ENCODE data around the gene CGA.

DNA sequence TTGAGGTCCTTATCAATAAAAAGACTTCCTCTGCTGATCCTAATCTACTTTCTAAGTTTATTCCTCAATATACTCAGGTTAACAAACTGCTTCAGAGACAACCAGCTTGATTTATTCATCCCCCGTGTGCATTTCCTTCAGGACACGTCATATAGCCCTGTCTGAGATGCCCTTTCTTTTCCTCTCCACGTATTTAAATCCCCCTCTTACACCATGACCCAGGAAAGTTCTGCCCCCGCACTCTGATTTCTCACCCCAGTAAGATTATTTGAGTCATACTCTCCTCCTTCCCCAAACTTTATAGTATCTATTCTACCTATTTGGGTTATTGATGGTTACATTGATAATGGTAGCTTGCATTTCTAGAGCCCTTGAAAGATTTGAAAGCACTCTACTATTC is 9.8 kb upstream of the CGA start:
- TF ChIP-seq, protein P1, sequence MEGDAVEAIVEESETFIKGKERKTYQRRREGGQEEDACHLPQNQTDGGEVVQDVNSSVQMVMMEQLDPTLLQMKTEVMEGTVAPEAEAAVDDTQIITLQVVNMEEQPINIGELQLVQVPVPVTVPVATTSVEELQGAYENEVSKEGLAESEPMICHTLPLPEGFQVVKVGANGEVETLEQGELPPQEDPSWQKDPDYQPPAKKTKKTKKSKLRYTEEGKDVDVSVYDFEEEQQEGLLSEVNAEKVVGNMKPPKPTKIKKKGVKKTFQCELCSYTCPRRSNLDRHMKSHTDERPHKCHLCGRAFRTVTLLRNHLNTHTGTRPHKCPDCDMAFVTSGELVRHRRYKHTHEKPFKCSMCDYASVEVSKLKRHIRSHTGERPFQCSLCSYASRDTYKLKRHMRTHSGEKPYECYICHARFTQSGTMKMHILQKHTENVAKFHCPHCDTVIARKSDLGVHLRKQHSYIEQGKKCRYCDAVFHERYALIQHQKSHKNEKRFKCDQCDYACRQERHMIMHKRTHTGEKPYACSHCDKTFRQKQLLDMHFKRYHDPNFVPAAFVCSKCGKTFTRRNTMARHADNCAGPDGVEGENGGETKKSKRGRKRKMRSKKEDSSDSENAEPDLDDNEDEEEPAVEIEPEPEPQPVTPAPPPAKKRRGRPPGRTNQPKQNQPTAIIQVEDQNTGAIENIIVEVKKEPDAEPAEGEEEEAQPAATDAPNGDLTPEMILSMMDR (IDR thresholded peaks at IDR 0.05) = no peak
- TF ChIP-seq POLR2A (IDR thresholded peaks at IDR 0.05) (no peak), POLR2AphosphoS5 (IDR thresholded peaks at IDR 0.05) (no peak), EP300 (IDR thresholded peaks at IDR 0.05) (no peak)

Data from suprapubic skin (tissue), 4 donors.